ENCODE data around the gene COPG2. TPM values are rescaled to one million over a fixed set of nuclear protein-coding genes. Genes with fewer than 3 reads are reported as not detected.

Gene COPG2
- total and polyA plus RNA-seq, 2 donors (not counting 1 experiment from before 2014, with no cell fraction given) = 6.1 to 13.4 TPM

- Mint-ChIP-seq H3K4me1 (peaks cover 10% of the 10 kb centered on the region), H3K27me3 (no peaks in the 10 kb centered on the region), H3K4me3 (no peak overlapping the region), H3K9me3 (ENCODE audit: insufficient read depth) (peaks cover 2% of the 10 kb centered on the region), H3K27ac (no peak overlapping the region)
- Histone ChIP-seq H3K4me1 (ENCODE audit: control insufficient read depth in 2 of 2, insufficient read depth in 2 of 2, low read length in 2 of 2) (peaks cover 0 to 5% of the 10 kb centered on the region in 2 donors), H3K9me3 (ENCODE audit: control extremely low read depth in 1 of 3, control insufficient read depth in 2 of 3, insufficient read depth in 1 of 3, low read length in 2 of 3) (peaks cover 0 to 4% (median 0%) of the 10 kb centered on the region in 3 donors), H3K4me2 (replicated peaks; ENCODE audit: low read depth, low read length, poor library complexity, severe bottlenecking) (no peak overlapping the region), H3K9ac (ENCODE audit: low read length) (no peak overlapping the region), H3K36me3 (replicated peaks in 1 of 2; ENCODE audit: control extremely low read depth in 1 of 2, control insufficient read depth in 1 of 2, extremely low read depth in 1 of 2, insufficient read depth in 2 of 2, low read length in 1 of 2) (peaks cover 4 to 5% of the 10 kb centered on the region in 2 experiments), H3K4me3 (ENCODE audit: control extremely low read depth in 1 of 5, extremely low read depth in 1 of 5, insufficient read depth in 1 of 5, low read depth in 2 of 5, low read length in 4 of 5) (no peak overlapping the region), H3K79me2 (ENCODE audit: control insufficient read depth, insufficient read depth, low read length) (no peaks in the 10 kb centered on the region), H3K27ac (ENCODE audit: low read length in 2 of 2) (no peak overlapping the region), H4K20me1 (ENCODE audit: control insufficient read depth, insufficient read depth, low read length, poor library complexity, severe bottlenecking) (no peaks in the 10 kb centered on the region), H3K27me3 (replicated peaks in 1 of 4; ENCODE audit: control extremely low read depth in 1 of 4, control insufficient read depth in 3 of 4, insufficient read depth in 4 of 4, low read length in 3 of 4) (no peaks in the 10 kb centered on the region), H2AFZ (ENCODE audit: insufficient read depth, low read depth, low read length, poor library complexity, severe bottlenecking) (no peak overlapping the region)
- TF ChIP-seq CTCF (IDR thresholded peaks at IDR 0.05) (no peak), EZH2 (IDR thresholded peaks at IDR 0.05; ENCODE audit: borderline replicate concordance, insufficient read depth, low read depth, low read length, poor library complexity, severe bottlenecking) (no peak)
- no peak for ATAC-seq (ENCODE audit: low read depth)
- ChIA-PET CTCF (no interaction called here), POLR2A (no interaction called here)
- intact Hi-C loops (cut with micrococcal nuclease) = no loop called here
- DNase-seq = no peak
- no CpG with 5 or more reads among the region's 1 CpG for WGBS (ENCODE audit: insufficient coverage)
These were observed 17.9 kb downstream of the COPG2 start for GRCh38 chr7:130650611-130651120.

- no peak overlapping the region for H3K4me3 ChIP-seq (ENCODE audit: control extremely low read depth in 1 of 5, extremely low read depth in 1 of 5, insufficient read depth in 1 of 5, low read depth in 2 of 5, low read length in 4 of 5)
- DNase-seq (no peak), ATAC-seq (ENCODE audit: low read depth) (no peak)
- no peaks in the 10 kb centered on the region for H4K20me1 ChIP-seq (ENCODE audit: control insufficient read depth, insufficient read depth, low read length, poor library complexity, severe bottlenecking)
- Mint-ChIP-seq H3K9me3 (ENCODE audit: insufficient read depth) (peaks cover 2% of the 10 kb centered on the region), H3K27me3 (no peaks in the 10 kb centered on the region), H3K27ac (no peak overlapping the region), H3K4me1 (peaks cover 10% of the 10 kb centered on the region), H3K4me3 (peak overlapping the region; percentile 10)
- H3K4me1 ChIP-seq (ENCODE audit: control insufficient read depth in 2 of 2, insufficient read depth in 2 of 2, low read length in 2 of 2) = peaks cover 0 to 5% of the 10 kb centered on the region in 2 donors
- ChIA-PET CTCF (no interaction called here), POLR2A (no interaction called here)
- H3K9ac ChIP-seq (ENCODE audit: low read length) = no peak overlapping the region
- TF ChIP-seq CTCF (IDR thresholded peaks at IDR 0.05) (no peak), EZH2 (IDR thresholded peaks at IDR 0.05; ENCODE audit: borderline replicate concordance, insufficient read depth, low read depth, low read length, poor library complexity, severe bottlenecking) (no peak)
- H3K4me2 ChIP-seq (replicated peaks; ENCODE audit: low read depth, low read length, poor library complexity, severe bottlenecking) = peak overlapping the region; percentile 14
- WGBS (ENCODE audit: insufficient coverage) = 84% methylated on average over 3 of the region's 4 CpGs
- intact Hi-C loops (cut with micrococcal nuclease) = no loop called here
- no peaks in the 10 kb centered on the region for H3K79me2 ChIP-seq (ENCODE audit: control insufficient read depth, insufficient read depth, low read length)
- H3K27ac ChIP-seq (ENCODE audit: low read length in 2 of 2) = no peak overlapping the region
- H2AFZ ChIP-seq (ENCODE audit: insufficient read depth, low read depth, low read length, poor library complexity, severe bottlenecking) = peak overlapping the region; percentile 29
- peaks cover 4 to 5% of the 10 kb centered on the region in 2 experiments for H3K36me3 ChIP-seq (replicated peaks in 1 of 2; ENCODE audit: control extremely low read depth in 1 of 2, control insufficient read depth in 1 of 2, extremely low read depth in 1 of 2, insufficient read depth in 2 of 2, low read length in 1 of 2)
- no peaks in the 10 kb centered on the region for H3K27me3 ChIP-seq (replicated peaks in 1 of 4; ENCODE audit: control extremely low read depth in 1 of 4, control insufficient read depth in 3 of 4, insufficient read depth in 4 of 4, low read length in 3 of 4)
- peaks cover 0 to 4% (median 0%) of the 10 kb centered on the region in 3 donors for H3K9me3 ChIP-seq (ENCODE audit: control extremely low read depth in 1 of 3, control insufficient read depth in 2 of 3, insufficient read depth in 1 of 3, low read length in 2 of 3)
These were observed 19.4 kb downstream of the COPG2 start for GRCh38 chr7:130649004-130649790.

Data from B cell (primary cell).